HPDE6-E6E7 (cell line): ENCODE data around the gene ASNSD1.
"Not testable (repeated sequence)": the region's sequence is repeated elsewhere in the genome, so short reads cannot be mapped to it uniquely, and the experiment has no call there.

ENCODE experiments used
- DNase-seq: peaks from one replicate; pipeline ENCODE4 v3.0.0; 2011; ENCODE audit warnings: missing footprints; ENCODE audit errors: extremely low spot score

ASNSD1 gene

GRCh38 chr2:189646521-189646920 is 14.7 kb upstream of the ASNSD1 start:
- DNase-seq, result no peak

DNA sequence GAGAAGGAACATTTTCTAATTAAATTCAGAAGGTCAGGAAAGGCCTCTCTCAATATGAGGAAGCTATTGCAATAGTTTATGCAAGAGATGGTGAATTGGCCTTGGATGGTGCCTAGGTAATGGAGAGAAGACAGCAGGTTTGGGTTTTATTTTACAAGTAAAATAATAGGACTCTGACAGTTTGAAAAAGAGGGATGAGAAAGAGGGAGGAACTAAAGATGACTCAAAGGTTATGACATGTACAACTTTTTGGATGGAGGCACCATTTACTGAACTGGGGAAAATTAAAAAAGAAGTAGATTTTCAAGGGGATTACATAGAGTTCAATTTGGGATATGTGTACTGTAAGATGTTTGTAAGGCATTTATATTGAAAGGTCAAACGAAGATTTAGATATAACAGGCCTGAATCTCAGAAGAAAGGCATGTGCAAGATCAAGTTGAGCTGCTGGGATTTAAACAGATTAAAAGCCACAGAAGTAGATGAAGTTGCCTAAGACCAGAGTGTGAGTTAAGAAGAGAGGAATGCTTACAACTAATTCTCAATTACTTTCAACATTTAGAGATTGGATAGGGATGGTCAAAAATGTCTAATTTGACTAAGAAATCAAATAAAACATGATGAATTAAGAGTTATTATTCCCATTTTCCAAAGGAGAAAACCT is 12.3 kb upstream of the ASNSD1 start:
- no peak for DNase-seq

DNA sequence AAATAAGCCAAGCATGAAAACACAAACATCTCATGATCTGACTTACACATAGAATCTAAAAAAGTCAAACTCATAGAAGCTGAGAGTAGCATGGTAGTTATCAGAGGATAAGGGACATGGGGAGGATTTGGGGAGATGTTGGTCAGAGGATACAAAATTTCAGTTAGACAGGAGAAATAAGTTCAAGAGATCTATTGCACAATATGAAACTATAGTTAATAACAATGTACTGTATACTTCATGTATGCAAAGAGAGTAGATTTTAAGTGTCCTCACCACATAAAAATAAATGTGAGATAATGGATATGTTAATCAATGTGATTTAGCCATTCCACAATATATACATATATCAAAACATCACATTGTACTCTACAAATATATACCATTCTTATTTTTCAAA is 10.0 kb upstream of the ASNSD1 start:
- DNase-seq, result no peak

DNA sequence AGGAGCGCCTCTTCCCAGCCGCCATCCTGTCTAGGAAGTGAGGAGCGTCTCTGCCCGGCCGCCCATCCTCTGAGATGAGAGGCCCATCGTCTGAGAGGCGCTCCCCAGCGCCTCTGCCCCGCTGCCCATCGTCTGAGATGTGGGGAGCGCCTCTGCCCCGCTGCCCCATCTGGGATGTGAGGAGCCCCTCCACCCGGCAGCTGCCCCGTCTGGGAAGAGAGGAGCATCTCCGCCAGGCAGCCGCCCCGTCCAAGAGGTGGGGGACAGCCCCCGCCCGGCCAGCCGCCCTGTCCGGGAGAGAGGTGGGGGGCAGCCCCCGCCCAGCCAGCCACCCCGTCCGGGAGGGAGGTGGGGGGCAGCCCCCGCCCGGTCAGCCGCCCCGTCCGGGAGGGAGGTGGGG is 7.8 kb upstream of the ASNSD1 start:
- DNase-seq, result not testable (repeated sequence)

- no peak for DNase-seq
These were observed 6.6 kb upstream of the ASNSD1 start for GRCh38 chr2:189654641-189655040.

DNA sequence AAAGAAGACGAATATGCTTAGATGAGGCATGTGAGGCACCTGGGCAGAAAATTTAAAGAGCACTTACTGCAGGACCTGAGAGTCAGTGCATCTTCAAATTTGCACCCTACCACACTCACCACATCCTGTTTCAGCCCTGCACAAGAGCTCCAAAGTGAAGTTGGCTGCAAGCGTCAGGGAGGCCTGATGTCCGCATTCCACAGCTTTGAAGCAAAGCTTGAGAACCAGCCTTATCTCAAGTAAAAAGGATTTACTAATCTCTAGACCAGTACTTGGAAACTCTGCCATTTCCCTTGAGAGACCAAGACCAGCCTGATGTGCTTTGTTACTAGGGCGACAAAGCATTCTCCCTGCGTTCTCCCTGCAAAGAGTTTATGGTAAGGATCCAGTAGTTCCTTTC is 3.4 kb upstream of the ASNSD1 start:
- no peak for DNase-seq

GRCh38 chr2:189658306-189659212 is 2.7 kb upstream of the ASNSD1 start:
- no peak for DNase-seq

DNA sequence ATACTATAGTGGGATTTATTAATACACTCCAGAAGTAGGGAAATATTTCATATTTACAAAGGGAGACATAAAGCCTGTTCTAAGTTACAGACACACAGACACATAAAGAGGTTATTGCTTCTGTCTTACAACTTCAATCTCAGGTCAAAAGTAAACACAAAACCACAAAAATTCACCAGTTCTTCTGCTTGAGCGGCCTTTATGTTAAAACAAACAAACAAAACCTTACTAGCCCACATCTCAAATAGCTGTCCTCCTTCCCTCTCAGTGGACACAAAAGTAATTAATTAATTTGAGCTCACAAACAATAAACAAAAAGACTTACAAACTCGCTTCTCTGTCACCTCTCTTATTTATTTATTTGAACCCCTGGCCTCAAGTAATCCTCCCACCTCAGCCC is 1.5 kb upstream of the ASNSD1 start:
- no peak for DNase-seq

- no peak for DNase-seq
These were observed 484 bp upstream of the ASNSD1 start for GRCh38 chr2:189660803-189661147.

DNA sequence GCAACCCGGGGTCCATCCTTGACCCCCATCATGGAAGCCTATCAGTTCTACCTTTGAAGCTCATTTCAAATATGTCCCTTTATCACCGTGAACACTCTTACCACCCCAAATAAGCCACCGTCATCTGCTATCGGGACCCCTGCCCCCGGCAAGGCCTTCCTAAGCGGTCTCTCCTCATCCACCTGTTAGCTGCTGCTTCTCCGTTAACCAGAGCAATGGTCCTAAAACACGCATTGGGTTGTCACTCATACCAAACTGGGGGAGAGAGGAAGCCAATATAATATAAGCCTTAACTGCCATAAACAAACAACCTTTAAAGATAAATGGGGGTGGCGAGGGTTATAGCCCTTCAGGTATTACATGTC is 680 bp downstream of the ASNSD1 start:
- DNase-seq, result no peak

DNA sequence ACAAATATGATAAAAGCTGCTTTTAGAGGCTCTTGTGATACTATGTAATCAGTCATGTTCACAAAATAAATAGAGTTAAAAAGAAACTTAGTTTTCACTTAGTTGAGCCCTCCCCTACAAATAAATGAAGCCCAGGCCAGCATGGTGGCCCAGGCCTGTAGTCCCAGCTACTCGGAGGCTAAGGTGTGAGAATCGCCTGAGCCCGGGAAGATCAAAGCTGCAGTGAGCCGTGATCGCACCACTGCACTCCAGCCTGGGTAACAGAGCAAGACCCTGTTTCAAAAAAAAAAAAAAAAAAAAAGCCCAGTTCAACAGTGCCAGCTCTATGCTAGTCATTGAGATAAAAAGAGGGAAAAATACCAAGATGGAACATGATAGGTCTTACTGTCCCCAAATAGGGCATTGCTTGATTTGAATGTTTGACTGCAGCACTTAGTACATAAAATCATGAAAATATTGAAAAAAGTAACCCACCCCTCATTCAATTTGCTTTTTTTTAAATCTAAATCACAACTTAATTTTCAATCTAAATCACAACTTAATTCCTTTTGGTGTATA is 1.5 kb downstream of the ASNSD1 start:
- no peak for DNase-seq

GRCh38 chr2:189663319-189663718 is 2.1 kb downstream of the ASNSD1 start:
- not testable (repeated sequence) for DNase-seq

- no peak for DNase-seq
These were observed 8.7 kb downstream of the ASNSD1 start for GRCh38 chr2:189669913-189670312.

GRCh38 chr2:189673661-189674373 is 12.6 kb downstream of the ASNSD1 start:
- DNase-seq, result no peak

GRCh38 chr2:189674374-189675112 is 13.3 kb downstream of the ASNSD1 start, which contains the start of gene ANKAR:
TSS of gene ANKAR (plus strand) at chr2:189674670. CDS start at chr2:189676491, 1,821 bp downstream.
- peak; percentile 69 for DNase-seq

GRCh38 chr2:189676471-189676870 is 15.2 kb downstream of the ASNSD1 start:
- no peak for DNase-seq

- DNase-seq, result no peak
These were observed 18.0 kb downstream of the ASNSD1 start for GRCh38 chr2:189679226-189679625.

DNA sequence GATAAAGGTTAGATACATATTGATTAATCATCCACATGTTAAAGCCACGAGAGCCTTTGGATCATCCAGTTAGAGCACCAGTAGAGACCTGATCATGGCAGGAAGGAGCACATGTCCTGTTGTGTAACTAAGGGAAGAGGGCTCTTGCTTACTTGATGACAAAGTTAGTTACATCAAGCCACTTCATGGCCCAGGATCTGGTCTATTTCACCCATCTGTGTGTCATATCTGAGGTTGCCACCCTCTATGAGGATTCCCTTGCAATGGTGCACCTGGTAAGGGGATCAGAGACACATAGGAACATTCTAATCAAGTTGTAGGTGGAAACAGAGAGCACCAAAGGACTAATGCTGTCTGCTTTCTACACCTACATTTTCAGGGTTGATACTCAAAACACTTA is 19.9 kb downstream of the ASNSD1 start:
- DNase-seq, result no peak

DNA sequence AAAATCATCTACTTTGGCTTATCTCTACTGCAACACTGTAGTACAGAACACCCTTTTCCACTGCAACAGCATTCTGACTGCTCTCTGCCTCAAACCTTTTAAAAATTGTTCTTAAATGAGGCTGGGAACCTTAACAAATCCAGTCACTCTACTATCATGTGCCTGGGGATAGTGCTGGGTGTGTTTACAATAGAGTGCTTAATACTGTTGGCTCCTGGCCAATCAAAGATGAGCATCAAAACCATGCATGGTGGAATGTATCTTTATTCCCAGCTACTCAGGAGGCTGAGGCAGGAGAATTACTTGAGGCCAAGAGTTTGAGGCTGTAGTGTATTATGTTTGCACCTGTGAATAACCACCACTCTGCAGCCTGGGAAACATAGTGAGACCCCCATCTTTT is 20.6 kb downstream of the ASNSD1 start:
- DNase-seq, result no peak

DNA sequence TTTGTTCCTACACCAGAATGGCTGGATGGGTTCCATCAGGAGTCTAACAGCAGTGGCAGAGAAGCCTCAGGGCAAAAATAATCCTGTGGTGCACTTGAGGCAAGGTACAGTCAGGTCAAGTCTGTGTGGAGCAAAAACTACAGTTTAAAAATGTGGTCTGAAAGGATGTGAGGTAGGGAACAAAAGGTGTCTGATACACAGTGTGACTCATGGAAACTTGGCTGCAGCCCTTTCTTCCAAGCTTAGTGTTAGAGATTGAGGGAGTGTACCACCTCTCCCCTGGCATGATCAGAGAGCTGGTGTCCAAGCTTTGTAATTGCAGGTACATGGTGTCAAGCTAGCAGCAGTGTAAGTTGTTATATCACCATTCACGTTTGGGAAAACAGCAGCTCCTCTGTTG is 22.1 kb downstream of the ASNSD1 start:
- DNase-seq, result no peak

- DNase-seq, result no peak
These were observed 23.6 kb downstream of the ASNSD1 start for GRCh38 chr2:189684811-189685210.
